HG02852 (cell line): Measurements from ENCODE around the gene MAP2K3.

Experiments
- ATAC-seq: cut with Tn5 transposase; IDR thresholded peaks from one replicate; pipeline ENCODE4 v1.9.1; 2021; ENCODE audit warnings: mild to moderate bottlenecking, moderate library complexity; ENCODE audit not compliant: unreplicated experiment

Gene MAP2K3

GRCh38 chr17:21284319-21285163, at the start of gene MAP2K3:
Gene MAP2K3, plus strand, starts transcription at chr17:21284711. Its CDS starts 210 bp downstream, at chr17:21284921.
- peak; percentile 81 for ATAC-seq

GRCh38 chr17:21235921-21236320, 48.6 kb upstream of the MAP2K3 start:
- no peak for ATAC-seq

- no peak for ATAC-seq
Measured at GRCh38 chr17:21239680-21240368, 44.7 kb upstream of the MAP2K3 start.

GRCh38 chr17:21240369-21241055, 44.0 kb upstream of the MAP2K3 start:
- no peak for ATAC-seq

GRCh38 chr17:21241564-21241963, 42.9 kb upstream of the MAP2K3 start:
- ATAC-seq: no peak

GRCh38 chr17:21242026-21242697, 42.3 kb upstream of the MAP2K3 start:
- no peak for ATAC-seq

GRCh38 chr17:21242780-21243515, 41.6 kb upstream of the MAP2K3 start:
- ATAC-seq: no peak

- ATAC-seq: no peak
Measured at GRCh38 chr17:21243516-21244303, 40.8 kb upstream of the MAP2K3 start.

- no peak for ATAC-seq
Measured at GRCh38 chr17:21245639-21246084, 38.8 kb upstream of the MAP2K3 start.

GRCh38 chr17:21246698-21247097, 37.8 kb upstream of the MAP2K3 start:
- no peak for ATAC-seq

GRCh38 chr17:21247552-21248258, 36.8 kb upstream of the MAP2K3 start:
- ATAC-seq: no peak

GRCh38 chr17:21248500-21248899, 36.0 kb upstream of the MAP2K3 start:
- ATAC-seq: no peak

GRCh38 chr17:21249086-21249795, 35.3 kb upstream of the MAP2K3 start:
- ATAC-seq: no peak

- no peak for ATAC-seq
Measured at GRCh38 chr17:21249920-21250703, 34.4 kb upstream of the MAP2K3 start.

- no peak for ATAC-seq
Measured at GRCh38 chr17:21250854-21251253, 33.7 kb upstream of the MAP2K3 start.

- no peak for ATAC-seq
Measured at GRCh38 chr17:21251337-21252010, 33.0 kb upstream of the MAP2K3 start.

GRCh38 chr17:21252289-21252795, 32.2 kb upstream of the MAP2K3 start:
- ATAC-seq: no peak
